SK-N-SH treated with all-trans-retinoic acid at 6 μM for 48 hours (cell line): ENCODE measurements around the gene FLOT2.

Experiments used
- ATAC-seq: fragments of 200-7000 bp; cut with Tn5 transposase; 3 replicates; pipeline ENCODE4 v1.9.1; 2020; ENCODE audit warnings: mild to moderate bottlenecking, moderate library complexity
- ARNTL ChIP-seq: fragments of 450-650 bp; formaldehyde crosslinking; IDR thresholded peaks from 2 replicates; pipeline ENCODE4 v1.5.0; 2020; ENCODE audit warnings: low read depth, mild to moderate bottlenecking, moderate library complexity, borderline replicate concordance
- BACH2 ChIP-seq: fragments of 250-450 bp; sonication (Bioruptor Pico); IDR thresholded peaks from 2 replicates; pipeline ENCODE4 v1.9.0; 2021; ENCODE audit warnings: mild to moderate bottlenecking, borderline replicate concordance
- CSRNP3 ChIP-seq: fragments of 250-450 bp; sonication (Bioruptor Pico); IDR thresholded peaks from 2 replicates; pipeline ENCODE4 v1.5.1; 2021; ENCODE audit warnings: mild to moderate bottlenecking, moderate library complexity
- ESRRG ChIP-seq: fragments of 250-450 bp; sonication (Bioruptor Pico); IDR thresholded peaks from 2 replicates; pipeline ENCODE4 v1.6.1; 2021; ENCODE audit warnings: mild to moderate bottlenecking
- GLIS3 ChIP-seq: fragments of 250-450 bp; sonication (Bioruptor Pico); IDR thresholded peaks from 2 replicates; pipeline ENCODE4 v1.5.0; 2020; ENCODE audit warnings: mild to moderate bottlenecking, moderate library complexity
- ISL1 ChIP-seq: fragments of 250-450 bp; sonication (Bioruptor Pico); IDR thresholded peaks from 2 replicates; pipeline ENCODE4 v2.1.2; 2022; ENCODE audit warnings: mild to moderate bottlenecking, moderate library complexity
- OSR1 ChIP-seq: fragments of 250-450 bp; sonication (Bioruptor Pico); IDR thresholded peaks from 2 replicates; pipeline ENCODE4 v1.8.0; 2022; ENCODE audit warnings: moderate library complexity, mild to moderate bottlenecking, inconsistent platforms
- PPARA ChIP-seq: fragments of 250-450 bp; sonication (Bioruptor Pico); IDR thresholded peaks from 2 replicates; pipeline ENCODE4 v1.5.0; 2020; ENCODE audit warnings: mild to moderate bottlenecking, borderline replicate concordance
- RARB ChIP-seq: fragments of 250-450 bp; sonication (Bioruptor Pico); IDR thresholded peaks from 2 replicates; pipeline ENCODE4 v1.8.0; 2021; ENCODE audit warnings: mild to moderate bottlenecking, moderate library complexity
- TCF4 ChIP-seq: fragments of 250-450 bp; sonication (Bioruptor Pico); IDR thresholded peaks from 2 replicates; pipeline ENCODE4 v1.8.0; 2021; ENCODE audit warnings: mild to moderate bottlenecking, moderate library complexity, borderline replicate concordance
- TOX ChIP-seq: fragments of 250-450 bp; sonication (Bioruptor Pico); IDR thresholded peaks from 2 replicates; pipeline ENCODE4 v1.8.0; 2021; ENCODE audit warnings: mild to moderate bottlenecking, moderate library complexity, borderline replicate concordance
- ZC3H10 ChIP-seq: fragments of 250-450 bp; sonication (Bioruptor Pico); IDR thresholded peaks from 2 replicates; pipeline ENCODE4 v1.5.1; 2021; ENCODE audit warnings: mild to moderate bottlenecking, moderate library complexity
- ZFP30 ChIP-seq: fragments of 450-650 bp; formaldehyde crosslinking; IDR thresholded peaks from 2 replicates; pipeline ENCODE4 v1.5.0; 2022; ENCODE audit warnings: mild to moderate bottlenecking, moderate library complexity
- ZNF565 ChIP-seq: fragments of 450-650 bp; formaldehyde crosslinking; conservative IDR thresholded peaks from 2 replicates; pipeline ENCODE4 v1.5.0; 2020; ENCODE audit warnings: low read depth, mild to moderate bottlenecking, moderate library complexity
- ZNF70 ChIP-seq: fragments of 450-650 bp; formaldehyde crosslinking; IDR thresholded peaks from 2 replicates; pipeline ENCODE4 v1.5.0; 2020; ENCODE audit warnings: mild to moderate bottlenecking, moderate library complexity
- ZNF8 ChIP-seq: fragments of 450-650 bp; formaldehyde crosslinking; IDR thresholded peaks from 2 replicates; pipeline ENCODE4 v1.5.0; 2020; ENCODE audit warnings: mild to moderate bottlenecking, moderate library complexity
- TF ChIP-seq, protein P1 (sequence below): fragments of 250-450 bp; sonication (Bioruptor Pico); IDR thresholded peaks from 2 replicates; pipeline ENCODE4 v1.8.0; 2020; ENCODE audit warnings: mild to moderate bottlenecking, moderate library complexity, borderline replicate concordance
- TF ChIP-seq, protein P2 (sequence below): fragments of 250-450 bp; sonication (Bioruptor Pico); IDR thresholded peaks from 2 replicates; pipeline ENCODE4 v1.5.0; 2020; ENCODE audit warnings: mild to moderate bottlenecking, moderate library complexity
- TF ChIP-seq, protein P3 (sequence below): fragments of 250-450 bp; sonication (Bioruptor Pico); IDR thresholded peaks from 2 replicates; pipeline ENCODE4 v1.5.1; 2020; ENCODE audit warnings: low read depth, mild to moderate bottlenecking, moderate library complexity

The FLOT2 gene

GRCh38 chr17:28912281-28912937, 14.9 kb upstream of the FLOT2 start:
- no peak for ATAC-seq

DNA sequence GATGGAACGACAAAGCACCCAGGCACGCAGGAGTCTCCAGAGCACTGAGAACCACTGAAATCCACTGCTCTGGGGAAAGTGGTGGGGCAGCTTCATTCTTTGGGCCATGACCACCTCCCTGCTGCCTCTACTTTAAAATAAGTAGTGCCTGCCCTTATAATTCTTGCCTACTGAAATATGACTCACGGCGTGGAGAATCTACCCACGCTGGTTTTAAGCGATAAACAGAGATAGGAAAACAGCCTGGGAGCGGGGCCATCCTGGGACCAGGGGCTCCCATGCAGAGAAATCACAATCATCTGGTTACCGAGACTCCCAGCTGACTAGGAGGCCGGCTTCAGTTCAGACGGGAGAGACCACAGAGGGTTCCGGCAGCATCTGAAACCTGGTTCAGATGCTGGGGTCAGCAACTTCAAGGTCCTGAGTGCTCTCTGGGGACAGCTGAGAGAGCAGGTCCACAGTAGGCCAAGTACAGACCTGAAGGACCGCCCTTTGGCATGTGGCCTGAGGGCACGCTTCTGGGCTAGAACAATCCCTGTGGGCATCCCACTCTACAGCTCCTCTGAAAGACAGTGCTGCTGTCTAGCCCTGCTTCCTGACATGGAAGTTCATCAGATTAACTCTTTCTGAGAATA, 14.0 kb upstream of the FLOT2 start:
- no peak for ATAC-seq
- no peak for TF ChIP-seq TCF4
- TF ChIP-seq ZNF8 (CRISPR knock-in tag): no peak
- no peak for TF ChIP-seq GLIS3
- no peak for TF ChIP-seq ZNF70
- no peak for TF ChIP-seq BACH2 (CRISPR knock-in tag)
- no peak for TF ChIP-seq ISL1 (CRISPR knock-in tag)
- TF ChIP-seq RARB: no peak
- TF ChIP-seq, protein P1, sequence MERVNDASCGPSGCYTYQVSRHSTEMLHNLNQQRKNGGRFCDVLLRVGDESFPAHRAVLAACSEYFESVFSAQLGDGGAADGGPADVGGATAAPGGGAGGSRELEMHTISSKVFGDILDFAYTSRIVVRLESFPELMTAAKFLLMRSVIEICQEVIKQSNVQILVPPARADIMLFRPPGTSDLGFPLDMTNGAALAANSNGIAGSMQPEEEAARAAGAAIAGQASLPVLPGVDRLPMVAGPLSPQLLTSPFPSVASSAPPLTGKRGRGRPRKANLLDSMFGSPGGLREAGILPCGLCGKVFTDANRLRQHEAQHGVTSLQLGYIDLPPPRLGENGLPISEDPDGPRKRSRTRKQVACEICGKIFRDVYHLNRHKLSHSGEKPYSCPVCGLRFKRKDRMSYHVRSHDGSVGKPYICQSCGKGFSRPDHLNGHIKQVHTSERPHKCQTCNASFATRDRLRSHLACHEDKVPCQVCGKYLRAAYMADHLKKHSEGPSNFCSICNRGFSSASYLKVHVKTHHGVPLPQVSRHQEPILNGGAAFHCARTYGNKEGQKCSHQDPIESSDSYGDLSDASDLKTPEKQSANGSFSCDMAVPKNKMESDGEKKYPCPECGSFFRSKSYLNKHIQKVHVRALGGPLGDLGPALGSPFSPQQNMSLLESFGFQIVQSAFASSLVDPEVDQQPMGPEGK: no peak
- no peak for TF ChIP-seq TOX (CRISPR knock-in tag)
- TF ChIP-seq ZC3H10 (CRISPR knock-in tag): no peak

More at GRCh38 chr17:28912281-28912937, 14.9 kb upstream of the FLOT2 start:
- TF ChIP-seq ZC3H10 (CRISPR knock-in tag) (no peak), ESRRG (CRISPR knock-in tag) (no peak), BACH2 (CRISPR knock-in tag) (no peak), ZFP30 (CRISPR knock-in tag) (no peak), OSR1 (no peak), GLIS3 (no peak), TOX (CRISPR knock-in tag) (no peak), CSRNP3 (no peak), ZNF565 (CRISPR knock-in tag) (no peak), ARNTL (CRISPR knock-in tag) (no peak), PPARA (CRISPR knock-in tag) (no peak), TCF4 (no peak)
- TF ChIP-seq, protein P2, sequence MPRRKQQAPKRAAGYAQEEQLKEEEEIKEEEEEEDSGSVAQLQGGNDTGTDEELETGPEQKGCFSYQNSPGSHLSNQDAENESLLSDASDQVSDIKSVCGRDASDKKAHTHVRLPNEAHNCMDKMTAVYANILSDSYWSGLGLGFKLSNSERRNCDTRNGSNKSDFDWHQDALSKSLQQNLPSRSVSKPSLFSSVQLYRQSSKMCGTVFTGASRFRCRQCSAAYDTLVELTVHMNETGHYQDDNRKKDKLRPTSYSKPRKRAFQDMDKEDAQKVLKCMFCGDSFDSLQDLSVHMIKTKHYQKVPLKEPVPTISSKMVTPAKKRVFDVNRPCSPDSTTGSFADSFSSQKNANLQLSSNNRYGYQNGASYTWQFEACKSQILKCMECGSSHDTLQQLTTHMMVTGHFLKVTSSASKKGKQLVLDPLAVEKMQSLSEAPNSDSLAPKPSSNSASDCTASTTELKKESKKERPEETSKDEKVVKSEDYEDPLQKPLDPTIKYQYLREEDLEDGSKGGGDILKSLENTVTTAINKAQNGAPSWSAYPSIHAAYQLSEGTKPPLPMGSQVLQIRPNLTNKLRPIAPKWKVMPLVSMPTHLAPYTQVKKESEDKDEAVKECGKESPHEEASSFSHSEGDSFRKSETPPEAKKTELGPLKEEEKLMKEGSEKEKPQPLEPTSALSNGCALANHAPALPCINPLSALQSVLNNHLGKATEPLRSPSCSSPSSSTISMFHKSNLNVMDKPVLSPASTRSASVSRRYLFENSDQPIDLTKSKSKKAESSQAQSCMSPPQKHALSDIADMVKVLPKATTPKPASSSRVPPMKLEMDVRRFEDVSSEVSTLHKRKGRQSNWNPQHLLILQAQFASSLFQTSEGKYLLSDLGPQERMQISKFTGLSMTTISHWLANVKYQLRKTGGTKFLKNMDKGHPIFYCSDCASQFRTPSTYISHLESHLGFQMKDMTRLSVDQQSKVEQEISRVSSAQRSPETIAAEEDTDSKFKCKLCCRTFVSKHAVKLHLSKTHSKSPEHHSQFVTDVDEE: no peak

- TF ChIP-seq ZFP30 (CRISPR knock-in tag): no peak
- no peak for TF ChIP-seq TCF4
- ATAC-seq: no peak
Observed at GRCh38 chr17:28910534-28910933, 13.0 kb upstream of the FLOT2 start.

GRCh38 chr17:28908640-28909167, 11.2 kb upstream of the FLOT2 start:
- TF ChIP-seq TCF4: no peak
- TF ChIP-seq, protein P2: no peak
- TF ChIP-seq GLIS3: no peak
- TF ChIP-seq ZC3H10 (CRISPR knock-in tag): no peak
- no peak for TF ChIP-seq OSR1
- no peak for TF ChIP-seq ZFP30 (CRISPR knock-in tag)
- TF ChIP-seq, protein P3, sequence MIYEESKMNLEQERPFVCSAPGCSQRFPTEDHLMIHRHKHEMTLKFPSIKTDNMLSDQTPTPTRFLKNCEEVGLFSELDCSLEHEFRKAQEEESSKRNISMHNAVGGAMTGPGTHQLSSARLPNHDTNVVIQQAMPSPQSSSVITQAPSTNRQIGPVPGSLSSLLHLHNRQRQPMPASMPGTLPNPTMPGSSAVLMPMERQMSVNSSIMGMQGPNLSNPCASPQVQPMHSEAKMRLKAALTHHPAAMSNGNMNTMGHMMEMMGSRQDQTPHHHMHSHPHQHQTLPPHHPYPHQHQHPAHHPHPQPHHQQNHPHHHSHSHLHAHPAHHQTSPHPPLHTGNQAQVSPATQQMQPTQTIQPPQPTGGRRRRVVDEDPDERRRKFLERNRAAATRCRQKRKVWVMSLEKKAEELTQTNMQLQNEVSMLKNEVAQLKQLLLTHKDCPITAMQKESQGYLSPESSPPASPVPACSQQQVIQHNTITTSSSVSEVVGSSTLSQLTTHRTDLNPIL: no peak
- TF ChIP-seq PPARA (CRISPR knock-in tag): no peak
- TF ChIP-seq ESRRG (CRISPR knock-in tag): no peak
- no peak for TF ChIP-seq ISL1 (CRISPR knock-in tag)
- peak; percentile 62 for ATAC-seq
